ENCODE data around the gene ALDH3B2. TPM values are rescaled to one million over a fixed set of nuclear protein-coding genes. Genes with fewer than 3 reads are reported as not detected.

ALDH3B2 gene
- total and polyA plus RNA-seq, 2 of the 8 experiments (the other 6 are each of a cell fraction or from before 2014, with no cell fraction given), result not detected

GRCh38 chr11:67632175-67632981 lies 42.0 kb downstream of the ALDH3B2 start (continued):
- TF ChIP-seq, protein P1, sequence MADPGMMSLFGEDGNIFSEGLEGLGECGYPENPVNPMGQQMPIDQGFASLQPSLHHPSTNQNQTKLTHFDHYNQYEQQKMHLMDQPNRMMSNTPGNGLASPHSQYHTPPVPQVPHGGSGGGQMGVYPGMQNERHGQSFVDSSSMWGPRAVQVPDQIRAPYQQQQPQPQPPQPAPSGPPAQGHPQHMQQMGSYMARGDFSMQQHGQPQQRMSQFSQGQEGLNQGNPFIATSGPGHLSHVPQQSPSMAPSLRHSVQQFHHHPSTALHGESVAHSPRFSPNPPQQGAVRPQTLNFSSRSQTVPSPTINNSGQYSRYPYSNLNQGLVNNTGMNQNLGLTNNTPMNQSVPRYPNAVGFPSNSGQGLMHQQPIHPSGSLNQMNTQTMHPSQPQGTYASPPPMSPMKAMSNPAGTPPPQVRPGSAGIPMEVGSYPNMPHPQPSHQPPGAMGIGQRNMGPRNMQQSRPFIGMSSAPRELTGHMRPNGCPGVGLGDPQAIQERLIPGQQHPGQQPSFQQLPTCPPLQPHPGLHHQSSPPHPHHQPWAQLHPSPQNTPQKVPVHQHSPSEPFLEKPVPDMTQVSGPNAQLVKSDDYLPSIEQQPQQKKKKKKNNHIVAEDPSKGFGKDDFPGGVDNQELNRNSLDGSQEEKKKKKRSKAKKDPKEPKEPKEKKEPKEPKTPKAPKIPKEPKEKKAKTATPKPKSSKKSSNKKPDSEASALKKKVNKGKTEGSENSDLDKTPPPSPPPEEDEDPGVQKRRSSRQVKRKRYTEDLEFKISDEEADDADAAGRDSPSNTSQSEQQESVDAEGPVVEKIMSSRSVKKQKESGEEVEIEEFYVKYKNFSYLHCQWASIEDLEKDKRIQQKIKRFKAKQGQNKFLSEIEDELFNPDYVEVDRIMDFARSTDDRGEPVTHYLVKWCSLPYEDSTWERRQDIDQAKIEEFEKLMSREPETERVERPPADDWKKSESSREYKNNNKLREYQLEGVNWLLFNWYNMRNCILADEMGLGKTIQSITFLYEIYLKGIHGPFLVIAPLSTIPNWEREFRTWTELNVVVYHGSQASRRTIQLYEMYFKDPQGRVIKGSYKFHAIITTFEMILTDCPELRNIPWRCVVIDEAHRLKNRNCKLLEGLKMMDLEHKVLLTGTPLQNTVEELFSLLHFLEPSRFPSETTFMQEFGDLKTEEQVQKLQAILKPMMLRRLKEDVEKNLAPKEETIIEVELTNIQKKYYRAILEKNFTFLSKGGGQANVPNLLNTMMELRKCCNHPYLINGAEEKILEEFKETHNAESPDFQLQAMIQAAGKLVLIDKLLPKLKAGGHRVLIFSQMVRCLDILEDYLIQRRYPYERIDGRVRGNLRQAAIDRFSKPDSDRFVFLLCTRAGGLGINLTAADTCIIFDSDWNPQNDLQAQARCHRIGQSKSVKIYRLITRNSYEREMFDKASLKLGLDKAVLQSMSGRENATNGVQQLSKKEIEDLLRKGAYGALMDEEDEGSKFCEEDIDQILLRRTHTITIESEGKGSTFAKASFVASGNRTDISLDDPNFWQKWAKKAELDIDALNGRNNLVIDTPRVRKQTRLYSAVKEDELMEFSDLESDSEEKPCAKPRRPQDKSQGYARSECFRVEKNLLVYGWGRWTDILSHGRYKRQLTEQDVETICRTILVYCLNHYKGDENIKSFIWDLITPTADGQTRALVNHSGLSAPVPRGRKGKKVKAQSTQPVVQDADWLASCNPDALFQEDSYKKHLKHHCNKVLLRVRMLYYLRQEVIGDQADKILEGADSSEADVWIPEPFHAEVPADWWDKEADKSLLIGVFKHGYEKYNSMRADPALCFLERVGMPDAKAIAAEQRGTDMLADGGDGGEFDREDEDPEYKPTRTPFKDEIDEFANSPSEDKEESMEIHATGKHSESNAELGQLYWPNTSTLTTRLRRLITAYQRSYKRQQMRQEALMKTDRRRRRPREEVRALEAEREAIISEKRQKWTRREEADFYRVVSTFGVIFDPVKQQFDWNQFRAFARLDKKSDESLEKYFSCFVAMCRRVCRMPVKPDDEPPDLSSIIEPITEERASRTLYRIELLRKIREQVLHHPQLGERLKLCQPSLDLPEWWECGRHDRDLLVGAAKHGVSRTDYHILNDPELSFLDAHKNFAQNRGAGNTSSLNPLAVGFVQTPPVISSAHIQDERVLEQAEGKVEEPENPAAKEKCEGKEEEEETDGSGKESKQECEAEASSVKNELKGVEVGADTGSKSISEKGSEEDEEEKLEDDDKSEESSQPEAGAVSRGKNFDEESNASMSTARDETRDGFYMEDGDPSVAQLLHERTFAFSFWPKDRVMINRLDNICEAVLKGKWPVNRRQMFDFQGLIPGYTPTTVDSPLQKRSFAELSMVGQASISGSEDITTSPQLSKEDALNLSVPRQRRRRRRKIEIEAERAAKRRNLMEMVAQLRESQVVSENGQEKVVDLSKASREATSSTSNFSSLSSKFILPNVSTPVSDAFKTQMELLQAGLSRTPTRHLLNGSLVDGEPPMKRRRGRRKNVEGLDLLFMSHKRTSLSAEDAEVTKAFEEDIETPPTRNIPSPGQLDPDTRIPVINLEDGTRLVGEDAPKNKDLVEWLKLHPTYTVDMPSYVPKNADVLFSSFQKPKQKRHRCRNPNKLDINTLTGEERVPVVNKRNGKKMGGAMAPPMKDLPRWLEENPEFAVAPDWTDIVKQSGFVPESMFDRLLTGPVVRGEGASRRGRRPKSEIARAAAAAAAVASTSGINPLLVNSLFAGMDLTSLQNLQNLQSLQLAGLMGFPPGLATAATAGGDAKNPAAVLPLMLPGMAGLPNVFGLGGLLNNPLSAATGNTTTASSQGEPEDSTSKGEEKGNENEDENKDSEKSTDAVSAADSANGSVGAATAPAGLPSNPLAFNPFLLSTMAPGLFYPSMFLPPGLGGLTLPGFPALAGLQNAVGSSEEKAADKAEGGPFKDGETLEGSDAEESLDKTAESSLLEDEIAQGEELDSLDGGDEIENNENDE (IDR thresholded peaks at IDR 0.05; ENCODE audit: insufficient replicate concordance, low read length), result no peak
- peak in 1 of 2 experiments; percentile 61; a peak in 1 of 3 replicates for TF ChIP-seq POLR2A (IDR thresholded peaks at IDR 0.05; ENCODE audit: control extremely low read depth in 1 of 2, low read depth in 2 of 2, low read length in 2 of 2)
- no peak for TF ChIP-seq ATF2 (IDR thresholded peaks at IDR 0.05; ENCODE audit: low read length)
- TF ChIP-seq TBP (IDR thresholded peaks at IDR 0.05; ENCODE audit: low read depth, low read length), result no peak
- no peak for TF ChIP-seq TAF1 (IDR thresholded peaks at IDR 0.05; ENCODE audit: low read depth, low read length)
- no peak for TF ChIP-seq CHD1 (IDR thresholded peaks at IDR 0.05; ENCODE audit: low read depth, low read length)
- TF ChIP-seq NRF1 (IDR thresholded peaks at IDR 0.05; ENCODE audit: low read depth, low read length), result no peak
- TF ChIP-seq, protein P2, sequence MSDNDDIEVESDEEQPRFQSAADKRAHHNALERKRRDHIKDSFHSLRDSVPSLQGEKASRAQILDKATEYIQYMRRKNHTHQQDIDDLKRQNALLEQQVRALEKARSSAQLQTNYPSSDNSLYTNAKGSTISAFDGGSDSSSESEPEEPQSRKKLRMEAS (IDR thresholded peaks at IDR 0.05), result no peak
- no peak for TF ChIP-seq BCL11A (IDR thresholded peaks at IDR 0.05; ENCODE audit: low read depth in 2 of 2, low read length in 2 of 2)

Data from H1 (cell line).